Peyer's patch (tissue), 4 donors: Measurements from ENCODE around the gene DEFB110.

ENCODE experiments used
- CTCF ChIP-seq, 6 experiments: fragments of 450-650 bp in 4 of 6; fragments of 200-600 bp in 2 of 6; sonication (generic) in 1 of 6; IDR thresholded peaks; one replicate each; pipeline ENCODE4 v1.5.1; 2017 to 2019; ENCODE audit warnings: antibody characterized with exemption in 6 of 6, mild to moderate bottlenecking in 3 of 6, moderate library complexity in 1 of 6
- POLR2A ChIP-seq, 2 donors: fragments of 450-650 bp; IDR thresholded peaks; one replicate each; pipeline ENCODE4 v1.5.1; 2017; ENCODE audit warnings: antibody characterized with exemption in 2 of 2, mild to moderate bottlenecking in 2 of 2, moderate library complexity in 2 of 2

GRCh38 chr6:49980898-49981297 is 40.9 kb downstream of the DEFB110 start:
- TF ChIP-seq POLR2A (IDR thresholded peaks at IDR 0.05) = no peak
- no peak for TF ChIP-seq CTCF (IDR thresholded peaks at IDR 0.05)
